ENCODE measurements around the gene SEC63.
"Not testable (repeated sequence)": the region's sequence is repeated elsewhere in the genome, so short reads cannot be mapped to it uniquely, and the experiment has no call there.

Gene SEC63

GRCh38 chr6:107957909-107958688 is at the start of gene SEC63:
TSS of gene SEC63 (minus strand) at chr6:107958208. CDS start at chr6:107958009, 199 bp downstream.
- no peak for TF ChIP-seq CTCF (conservative IDR thresholded peaks at IDR 0.05; ENCODE audit: low read depth, low read length)
- peak within 1 kb of the TSS; percentile 98 for H3K4me3 ChIP-seq (ENCODE audit: low read length)
- peak; percentile 86 for DNase-seq (ENCODE audit: low read depth)

GRCh38 chr6:108005961-108006360 is 48.0 kb upstream of the SEC63 start:
- no peak overlapping the region for H3K4me3 ChIP-seq (ENCODE audit: low read length)
- no peak for TF ChIP-seq CTCF (conservative IDR thresholded peaks at IDR 0.05; ENCODE audit: low read depth, low read length)
- DNase-seq (ENCODE audit: low read depth): no peak

- DNase-seq (ENCODE audit: low read depth): no peak
- no peak for TF ChIP-seq CTCF (conservative IDR thresholded peaks at IDR 0.05; ENCODE audit: low read depth, low read length)
- H3K4me3 ChIP-seq (ENCODE audit: low read length): no peak overlapping the region
Measured at GRCh38 chr6:108004861-108005260, 46.9 kb upstream of the SEC63 start.

- H3K4me3 ChIP-seq (ENCODE audit: low read length): peak overlapping the region; percentile 22
- peak; percentile 98 for DNase-seq (ENCODE audit: low read depth)
- no peak for TF ChIP-seq CTCF (conservative IDR thresholded peaks at IDR 0.05; ENCODE audit: low read depth, low read length)
Measured at GRCh38 chr6:108002365-108003221, 44.6 kb upstream of the SEC63 start.

- TF ChIP-seq CTCF (conservative IDR thresholded peaks at IDR 0.05; ENCODE audit: low read depth, low read length): no peak
- no peak for DNase-seq (ENCODE audit: low read depth)
Measured at GRCh38 chr6:108001696-108002231, 43.8 kb upstream of the SEC63 start.

GRCh38 chr6:108000259-108000658 is 42.3 kb upstream of the SEC63 start:
- not testable (repeated sequence) for H3K4me3 ChIP-seq (ENCODE audit: low read length); DNase-seq (ENCODE audit: low read depth)

More at GRCh38 chr6:108001696-108002231, 43.8 kb upstream of the SEC63 start:
- H3K4me3 ChIP-seq (ENCODE audit: low read length): no peak overlapping the region

- no peak for TF ChIP-seq CTCF (conservative IDR thresholded peaks at IDR 0.05; ENCODE audit: low read depth, low read length)
Measured at GRCh38 chr6:107999341-107999740, 41.3 kb upstream of the SEC63 start.

More at GRCh38 chr6:107999341-107999740, 41.3 kb upstream of the SEC63 start:
- no peak for DNase-seq (ENCODE audit: low read depth)
- H3K4me3 ChIP-seq (ENCODE audit: low read length): no peak overlapping the region
